HEK293T (cell line): ENCODE data around the gene KLHL29.

ENCODE experiments used
- CTCF ChIA-PET: fragments of 350-600 bp; formaldehyde crosslinking; extraction: SDS; loops from one replicate; lab custom pipeline; 2021; ENCODE audit warnings: antibody characterized with exemption, inconsistent platforms; lab: Yijun Ruan, JAX
- POLR2A ChIA-PET: fragments of 350-600 bp; formaldehyde crosslinking; extraction: SDS; loops from one replicate; lab custom pipeline; 2020; ENCODE audit warnings: antibody characterized with exemption, inconsistent platforms; lab: Yijun Ruan, JAX
- DNase-seq: peaks from one replicate; pipeline ENCODE4 v3.0.0; 2012; ENCODE audit warnings: mixed read lengths; ENCODE audit errors: extremely low spot score
- ARNT ChIP-seq: fragments of 450-650 bp; IDR thresholded peaks from 2 replicates; pipeline ENCODE4 v1.6.1; 2017; ENCODE audit warnings: mild to moderate bottlenecking
- BHLHE40 ChIP-seq: fragments of 450-650 bp; IDR thresholded peaks from 2 replicates; pipeline ENCODE4 v1.6.1; 2016; ENCODE audit warnings: mild to moderate bottlenecking, moderate library complexity, borderline replicate concordance
- CTBP1 ChIP-seq: fragments of 450-650 bp; IDR thresholded peaks from 2 replicates; pipeline ENCODE4 v1.6.1; 2016; ENCODE audit warnings: borderline replicate concordance
- ELF4 ChIP-seq: fragments of 450-650 bp; IDR thresholded peaks from 2 replicates; pipeline ENCODE4 v1.6.1; 2017; ENCODE audit warnings: antibody characterized with exemption
- FOXA1 ChIP-seq: fragments of 450-650 bp; IDR thresholded peaks from 2 replicates; pipeline ENCODE4 v1.6.1; 2016; ENCODE audit warnings: mild to moderate bottlenecking
- FOXK2 ChIP-seq: fragments of 450-650 bp; IDR thresholded peaks from 2 replicates; pipeline ENCODE4 v1.6.1; 2016; ENCODE audit warnings: mild to moderate bottlenecking
- FOXM1 ChIP-seq: fragments of 450-650 bp; IDR thresholded peaks from 2 replicates; pipeline ENCODE4 v1.6.1; 2017; ENCODE audit warnings: mild to moderate bottlenecking, borderline replicate concordance
- HDGF ChIP-seq: fragments of 450-650 bp; IDR thresholded peaks from 2 replicates; pipeline ENCODE4 v1.6.1; 2017; ENCODE audit warnings: antibody characterized with exemption, borderline replicate concordance
- L3MBTL2 ChIP-seq: fragments of 450-650 bp; conservative IDR thresholded peaks from 2 replicates; pipeline ENCODE4 v1.6.1; 2016; ENCODE audit warnings: mild to moderate bottlenecking
- LEF1 ChIP-seq: fragments of 450-650 bp; IDR thresholded peaks from 2 replicates; pipeline ENCODE4 v1.6.1; 2017; ENCODE audit warnings: mild to moderate bottlenecking, borderline replicate concordance
- NFRKB ChIP-seq: fragments of 450-650 bp; IDR thresholded peaks from 2 replicates; pipeline ENCODE4 v1.6.1; 2016; ENCODE audit warnings: mild to moderate bottlenecking, moderate library complexity
- SP1 ChIP-seq: fragments of 450-650 bp; IDR thresholded peaks from 2 replicates; pipeline ENCODE4 v1.6.1; 2017
- SUZ12 ChIP-seq: fragments of 450-650 bp; IDR thresholded peaks from 2 replicates; pipeline ENCODE4 v1.6.1; 2016; ENCODE audit warnings: mild to moderate bottlenecking
- TARDBP ChIP-seq: fragments of 450-650 bp; IDR thresholded peaks from 2 replicates; pipeline ENCODE4 v1.6.1; 2016
- ZNF384 ChIP-seq: fragments of 450-650 bp; IDR thresholded peaks from 2 replicates; pipeline ENCODE4 v1.6.1; 2016
- TF ChIP-seq, protein P1 (sequence below): fragments of 450-650 bp; IDR thresholded peaks from 2 replicates; pipeline ENCODE4 v1.6.1; 2016

The KLHL29 gene

DNA sequence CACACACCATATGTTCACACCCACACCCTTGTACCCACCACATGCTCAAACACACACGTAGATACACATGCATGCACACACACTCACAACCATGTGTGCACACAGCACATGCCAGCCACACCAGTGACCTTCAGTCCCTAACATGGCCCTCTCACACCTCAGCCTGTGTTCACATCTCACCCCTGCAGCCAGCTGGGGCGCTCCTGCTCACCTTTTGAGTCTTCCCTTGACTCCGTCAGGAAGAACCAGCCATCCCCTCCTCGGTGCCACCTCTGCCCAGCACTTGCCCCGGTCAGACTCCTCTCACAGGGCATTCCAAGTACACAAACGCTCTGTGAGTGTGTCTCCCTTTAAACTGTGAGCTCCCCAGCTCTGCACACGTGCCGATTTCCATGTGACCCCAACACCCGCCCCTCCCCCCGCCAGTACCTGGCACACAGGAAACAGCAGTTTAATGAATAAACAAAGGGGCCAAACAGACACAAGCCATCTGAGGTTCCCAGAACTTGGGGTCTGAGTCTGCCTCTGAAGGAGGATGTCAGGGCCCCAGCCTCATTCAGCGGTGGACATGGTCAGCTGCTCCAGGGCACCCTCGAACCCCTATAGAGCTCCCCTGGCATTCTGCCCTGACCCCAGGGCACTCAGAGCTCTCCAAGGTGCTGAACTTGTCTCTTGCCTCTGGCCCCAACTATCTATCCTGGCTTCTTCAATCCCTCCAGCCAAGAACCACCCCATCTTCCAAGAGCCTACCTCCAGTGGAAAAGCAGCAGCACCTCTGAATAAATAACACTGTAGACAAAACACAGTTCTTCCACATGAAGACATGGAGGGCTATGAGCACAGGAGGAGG is 289.1 kb downstream of the KLHL29 start:
- ChIA-PET CTCF (no interaction called here), POLR2A (no interaction called here)
- peak; percentile 13 for DNase-seq
- TF ChIP-seq FOXK2 (no peak), SUZ12 (no peak), NFRKB (no peak), BHLHE40 (no peak), L3MBTL2 (no peak), CTBP1 (no peak), LEF1 (no peak), TARDBP (no peak), ARNT (no peak), ELF4 (no peak)
- TF ChIP-seq, protein P1, sequence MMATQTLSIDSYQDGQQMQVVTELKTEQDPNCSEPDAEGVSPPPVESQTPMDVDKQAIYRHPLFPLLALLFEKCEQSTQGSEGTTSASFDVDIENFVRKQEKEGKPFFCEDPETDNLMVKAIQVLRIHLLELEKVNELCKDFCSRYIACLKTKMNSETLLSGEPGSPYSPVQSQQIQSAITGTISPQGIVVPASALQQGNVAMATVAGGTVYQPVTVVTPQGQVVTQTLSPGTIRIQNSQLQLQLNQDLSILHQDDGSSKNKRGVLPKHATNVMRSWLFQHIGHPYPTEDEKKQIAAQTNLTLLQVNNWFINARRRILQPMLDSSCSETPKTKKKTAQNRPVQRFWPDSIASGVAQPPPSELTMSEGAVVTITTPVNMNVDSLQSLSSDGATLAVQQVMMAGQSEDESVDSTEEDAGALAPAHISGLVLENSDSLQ: no peak

DNA sequence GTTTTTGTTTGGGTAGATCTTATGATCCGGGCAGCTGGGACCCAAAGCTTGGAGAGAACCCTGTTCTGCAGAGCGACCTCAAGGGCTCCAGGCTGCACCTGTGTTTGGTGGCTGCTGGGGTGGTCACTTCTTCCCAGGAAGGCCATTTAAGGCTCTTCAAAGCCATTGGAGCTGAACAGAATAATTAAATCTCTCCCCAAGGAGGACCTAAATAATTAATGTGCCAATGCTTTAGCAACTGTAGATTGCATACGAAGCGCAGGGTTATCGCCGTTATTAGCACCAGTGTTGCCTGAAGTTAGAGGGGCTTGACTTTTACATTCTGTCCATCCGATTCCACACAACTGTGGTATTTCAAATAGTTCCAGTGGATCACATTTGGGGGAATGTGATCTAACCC is 290.5 kb downstream of the KLHL29 start:
- DNase-seq: no peak
- no peak for TF ChIP-seq FOXM1
- no peak for TF ChIP-seq SUZ12
- TF ChIP-seq ARNT: no peak
- no peak for TF ChIP-seq L3MBTL2
- no peak for TF ChIP-seq ELF4
- no peak for TF ChIP-seq BHLHE40
- TF ChIP-seq TARDBP: no peak
- TF ChIP-seq NFRKB: no peak
- TF ChIP-seq ZNF384: no peak
- no peak for TF ChIP-seq HDGF
- TF ChIP-seq CTBP1: no peak
- no peak for TF ChIP-seq FOXK2
- TF ChIP-seq LEF1: no peak
- no peak for TF ChIP-seq FOXA1
- no peak for TF ChIP-seq SP1
- ChIA-PET POLR2A (no interaction called here), CTCF (no interaction called here)

DNA sequence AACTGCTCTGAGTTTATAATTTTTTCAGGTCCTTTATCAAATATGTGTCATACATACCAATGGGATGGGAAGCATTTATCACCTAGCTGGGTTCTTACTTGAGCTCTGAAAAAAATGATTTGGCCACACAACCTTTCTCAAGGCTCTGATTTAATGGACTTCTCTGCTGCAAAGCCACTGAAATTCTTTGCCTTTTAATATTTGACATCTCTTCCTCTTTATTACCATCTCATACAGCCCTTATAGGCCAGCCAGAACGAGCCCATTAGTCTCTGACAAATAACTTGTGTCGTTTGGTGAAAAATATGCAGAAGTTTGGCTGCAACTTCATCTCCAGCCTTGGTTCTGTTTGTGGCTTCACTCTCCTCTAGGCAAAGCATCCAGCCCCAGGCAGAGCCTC is 292.9 kb downstream of the KLHL29 start:
- CTCF ChIA-PET: no interaction called here
- no peak for DNase-seq
- no peak for TF ChIP-seq SUZ12
- no peak for TF ChIP-seq ELF4
- no peak for TF ChIP-seq L3MBTL2
- no peak for TF ChIP-seq SP1
- no peak for TF ChIP-seq ARNT
- no peak for TF ChIP-seq LEF1
- no peak for TF ChIP-seq FOXK2
- no peak for TF ChIP-seq NFRKB
- no peak for TF ChIP-seq CTBP1
- no peak for TF ChIP-seq FOXM1
- TF ChIP-seq TARDBP: no peak
- POLR2A ChIA-PET: no interaction called here

DNA sequence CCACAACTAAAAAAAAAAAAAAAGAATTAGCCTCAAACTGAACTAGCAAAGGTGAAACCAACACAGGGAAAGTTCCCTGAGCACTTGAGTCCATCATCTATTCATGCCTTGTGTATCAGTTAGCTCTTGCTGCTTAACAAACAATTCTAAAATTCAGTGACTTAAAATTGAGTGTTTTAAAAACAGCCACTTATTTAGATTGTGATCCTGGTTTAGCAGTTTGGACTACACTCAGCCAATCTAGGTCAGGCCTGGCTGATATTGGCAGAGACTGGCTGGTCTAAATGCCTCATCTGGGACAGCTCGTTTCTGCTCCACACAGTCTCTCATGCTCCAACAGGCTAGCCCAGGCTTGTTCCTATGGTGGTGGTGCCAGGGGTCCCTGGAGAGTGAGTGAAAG is 294.1 kb downstream of the KLHL29 start:
- ChIA-PET POLR2A (no interaction called here), CTCF (no interaction called here)
- no peak for DNase-seq
- TF ChIP-seq SP1: no peak
- TF ChIP-seq HDGF: no peak
- TF ChIP-seq ELF4: no peak
- TF ChIP-seq TARDBP: no peak
- TF ChIP-seq CTBP1: no peak
- TF ChIP-seq FOXA1: no peak
- TF ChIP-seq, protein P1: no peak
- TF ChIP-seq LEF1: no peak
- TF ChIP-seq NFRKB: no peak
- TF ChIP-seq FOXM1: no peak
- no peak for TF ChIP-seq ZNF384
- TF ChIP-seq FOXK2: no peak
- TF ChIP-seq BHLHE40: no peak
- no peak for TF ChIP-seq L3MBTL2
- TF ChIP-seq ARNT: no peak
- TF ChIP-seq SUZ12: no peak

DNA sequence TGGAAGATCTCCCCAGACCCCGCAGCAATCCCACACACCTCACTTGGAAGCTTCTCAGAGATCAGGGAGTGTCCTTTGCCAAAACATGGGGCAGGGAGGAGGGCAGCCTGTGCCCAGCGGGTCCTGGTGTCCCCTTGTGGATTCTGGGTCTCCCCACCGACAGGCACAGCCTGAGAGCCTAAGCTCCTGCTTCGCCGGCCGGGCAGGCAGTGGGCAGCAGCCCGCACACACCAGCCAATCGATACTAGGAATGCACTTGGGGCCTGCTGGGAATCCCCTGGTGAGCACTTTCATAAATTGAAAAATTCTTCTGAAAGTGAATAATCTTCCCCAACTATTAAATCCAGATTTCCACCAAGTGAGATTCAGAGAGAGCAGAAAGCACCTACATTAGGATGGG is 296.0 kb downstream of the KLHL29 start:
- TF ChIP-seq FOXM1 (no peak), TARDBP (no peak)
- POLR2A ChIA-PET: no interaction called here
- CTCF ChIA-PET: no interaction called here
- no peak for DNase-seq

DNA sequence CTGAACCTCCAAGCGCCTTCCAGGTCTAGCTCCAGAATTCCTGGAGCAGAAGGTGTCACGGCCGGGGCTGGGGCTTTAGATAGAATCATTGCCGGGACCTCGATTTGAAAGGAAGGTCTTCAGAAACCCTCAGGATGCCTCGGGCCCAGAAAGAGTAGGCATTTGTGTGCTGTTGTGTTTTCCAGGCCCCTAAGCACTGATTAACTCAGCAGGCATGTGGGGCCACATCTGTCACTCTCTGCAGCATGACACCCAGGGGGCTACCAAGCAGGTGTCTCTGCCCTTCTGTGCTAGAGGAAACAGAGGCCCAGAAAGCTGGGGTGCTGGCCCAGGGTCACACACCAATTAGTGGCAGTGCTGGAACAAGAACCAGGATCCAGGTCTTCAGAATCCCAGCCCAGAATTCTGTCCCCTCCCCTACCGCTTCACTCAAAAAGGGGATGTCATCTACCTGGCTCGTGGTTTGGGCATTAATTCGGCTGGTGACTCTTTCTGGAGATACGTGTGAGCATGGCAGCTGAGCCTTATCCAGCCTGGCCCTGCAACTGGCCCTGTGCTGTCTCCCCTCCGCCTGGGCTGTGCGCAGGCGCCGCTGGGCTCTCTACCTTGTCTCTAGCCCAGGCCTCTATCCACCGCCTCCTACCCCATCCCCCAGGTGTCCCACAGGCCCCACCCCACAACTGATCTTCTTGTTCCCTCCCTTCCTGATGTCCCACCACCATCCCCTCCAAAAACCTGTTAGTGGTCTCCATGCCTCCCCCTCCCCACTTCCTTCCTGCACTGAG is 296.6 kb downstream of the KLHL29 start:
- ChIA-PET CTCF (no interaction called here), POLR2A (no interaction called here)
- no peak for DNase-seq
- TF ChIP-seq, protein P1: no peak
- TF ChIP-seq NFRKB: no peak
- no peak for TF ChIP-seq FOXM1
- TF ChIP-seq SUZ12: no peak
- TF ChIP-seq LEF1: no peak
- no peak for TF ChIP-seq CTBP1
- TF ChIP-seq ARNT: no peak
- TF ChIP-seq TARDBP: no peak
- no peak for TF ChIP-seq SP1
